Measurements from ENCODE around the gene FRS2. TPM values are rescaled to one million over a fixed set of nuclear protein-coding genes. Genes with fewer than 3 reads are reported as not detected.
A peak's percentile ranks its signal among the peaks of the same experiment; 100 is the strongest.
"Not testable (repeated sequence)": the region's sequence is repeated elsewhere in the genome, so short reads cannot be mapped to it uniquely, and the experiment has no call there.

The FRS2 gene
- total and polyA plus RNA-seq, 10 of the 15 experiments (the other 5 are each of a cell fraction or from before 2014, with no cell fraction given): 1.1 to 13.1 (median 5.9) TPM

- ATAC-seq (peak; percentile 11), DNase-seq (ENCODE audit: low read depth, low spot score) (no peak), FAIRE-seq (no peak)
- Histone ChIP-seq H3K27me3 (replicated peaks in 1 of 2; ENCODE audit: control insufficient read depth in 2 of 2, insufficient read depth in 2 of 2, low read length in 1 of 2) (no peaks in the 10 kb centered on the region), H4K20me1 (ENCODE audit: control insufficient read depth, insufficient read depth) (no peaks in the 10 kb centered on the region), H3K4me2 (ENCODE audit: control insufficient read depth, insufficient read depth) (no peak overlapping the region), H3K36me3 (ENCODE audit: control insufficient read depth in 2 of 2, insufficient read depth in 2 of 2, low read length in 1 of 2) (peaks cover 6 to 35% of the 10 kb centered on the region in 2 experiments), H3K9me3 (replicated peaks; ENCODE audit: control insufficient read depth, insufficient read depth, low read length) (no peaks in the 10 kb centered on the region), H3K79me2 (ENCODE audit: control insufficient read depth, insufficient read depth, low read length) (no peaks in the 10 kb centered on the region), H3K27ac (ENCODE audit: control insufficient read depth, insufficient read depth) (no peak overlapping the region), H3K4me3 (no peak overlapping the region), H3K9ac (ENCODE audit: control insufficient read depth, insufficient read depth, low read length) (no peak overlapping the region), H3K4me1 (ENCODE audit: control insufficient read depth, insufficient read depth, low read length) (no peaks in the 10 kb centered on the region), H2AFZ (ENCODE audit: control insufficient read depth, low read depth, low read length) (no peak overlapping the region)
- ChIA-PET SMC1A (ENCODE audit: uncharacterized antibody, unreplicated experiment) (no interaction called here), CTCF (interaction anchor here (0.6 kb wide), 1 partner anchor 234 kb away, joined by 3 read pairs; no protein-coding TSS in a partner anchor), POLR2A (interaction anchor here (0.6 kb wide), 1 partner anchor 1288 kb away, joined by 4 read pairs; no protein-coding TSS in a partner anchor), RAD21 (ENCODE audit: unreplicated experiment) (no interaction called here)
- WGBS (ENCODE audit: insufficient coverage, insufficient replicate concordance, low lambda C conversion rate, missing lambda C conversion rate): 97% methylated on average over 6 of the region's 6 CpGs
- in situ Hi-C loops (cut with MboI) (no loop called here), intact Hi-C loops (cut with micrococcal nuclease; ENCODE audit: unreplicated experiment) (no loop called here)
- no TSS peak for BruUV-seq (replicated peaks)
- no peak for TF ChIP-seq BMI1 (IDR thresholded peaks at IDR 0.05; ENCODE audit: borderline replicate concordance)
- peak; percentile 33; the same call in 1 of the 2 replicates for TF ChIP-seq POLR2AphosphoS5 (IDR thresholded peaks at IDR 0.05; ENCODE audit: low read length)
Observed at GRCh38 chr12:69601962-69602685, 131.9 kb downstream of the FRS2 start.

- no peaks in the 10 kb centered on the region for H3K79me2 ChIP-seq (ENCODE audit: control insufficient read depth, insufficient read depth, low read length)
- intact Hi-C loops (cut with micrococcal nuclease; ENCODE audit: unreplicated experiment): no loop called here
- no peaks in the 10 kb centered on the region for H3K4me1 ChIP-seq (ENCODE audit: control insufficient read depth, insufficient read depth, low read length)
- no peaks in the 10 kb centered on the region for H4K20me1 ChIP-seq (ENCODE audit: control insufficient read depth, insufficient read depth)
- H3K27ac ChIP-seq (ENCODE audit: control insufficient read depth, insufficient read depth): no peak overlapping the region
- H3K9me3 ChIP-seq (replicated peaks; ENCODE audit: control insufficient read depth, insufficient read depth, low read length): no peaks in the 10 kb centered on the region
- ATAC-seq (peak; percentile 34; the same call in 2 of the 3 replicates), DNase-seq (ENCODE audit: low read depth, low spot score) (no peak), FAIRE-seq (no peak)
- H3K27me3 ChIP-seq (replicated peaks in 1 of 2; ENCODE audit: control insufficient read depth in 2 of 2, insufficient read depth in 2 of 2, low read length in 1 of 2): no peaks in the 10 kb centered on the region
- in situ Hi-C loops (cut with MboI): no loop called here
- TF ChIP-seq E2F4 (IDR thresholded peaks at IDR 0.05; ENCODE audit: low read depth, low read length) (no peak), RB1 (IDR thresholded peaks at IDR 0.05; ENCODE audit: borderline replicate concordance) (no peak), YBX1 (IDR thresholded peaks at IDR 0.05) (no peak), MTA3 (IDR thresholded peaks at IDR 0.05; ENCODE audit: borderline replicate concordance, low read length) (0 out of 2 replicates have a peak, but pooled peaks have one; percentile 32), ZZZ3 (IDR thresholded peaks at IDR 0.05; ENCODE audit: control insufficient read depth, insufficient read length, low read depth) (no peak)
- no peak overlapping the region for H3K4me2 ChIP-seq (ENCODE audit: control insufficient read depth, insufficient read depth)
- peaks cover 6 to 26% of the 10 kb centered on the region in 2 experiments for H3K36me3 ChIP-seq (ENCODE audit: control insufficient read depth in 2 of 2, insufficient read depth in 2 of 2, low read length in 1 of 2)
- ChIA-PET CTCF (no interaction called here), SMC1A (ENCODE audit: uncharacterized antibody, unreplicated experiment) (no interaction called here), POLR2A (no interaction called here), RAD21 (ENCODE audit: unreplicated experiment) (no interaction called here)
- H3K9ac ChIP-seq (ENCODE audit: control insufficient read depth, insufficient read depth, low read length): no peak overlapping the region
- H3K4me3 ChIP-seq: no peak overlapping the region
- no TSS peak for BruUV-seq (replicated peaks)
- H2AFZ ChIP-seq (ENCODE audit: control insufficient read depth, low read depth, low read length): no peak overlapping the region
Observed at GRCh38 chr12:69602954-69603353, 132.8 kb downstream of the FRS2 start.

GRCh38 chr12:69603556-69603955, 133.4 kb downstream of the FRS2 start:
- POLR2A ChIA-PET; H2AFZ ChIP-seq (ENCODE audit: control insufficient read depth, low read depth, low read length); DNase-seq (ENCODE audit: low read depth, low spot score); H3K9me3 ChIP-seq (replicated peaks; ENCODE audit: control insufficient read depth, insufficient read depth, low read length); H3K4me2 ChIP-seq (ENCODE audit: control insufficient read depth, insufficient read depth); H3K4me3 ChIP-seq; intact Hi-C loops (cut with micrococcal nuclease; ENCODE audit: unreplicated experiment); H4K20me1 ChIP-seq (ENCODE audit: control insufficient read depth, insufficient read depth); in situ Hi-C loops (cut with MboI); H3K27me3 ChIP-seq (replicated peaks in 1 of 2; ENCODE audit: control insufficient read depth in 2 of 2, insufficient read depth in 2 of 2, low read length in 1 of 2); H3K4me1 ChIP-seq (ENCODE audit: control insufficient read depth, insufficient read depth, low read length); H3K9ac ChIP-seq (ENCODE audit: control insufficient read depth, insufficient read depth, low read length); RAD21 ChIA-PET (ENCODE audit: unreplicated experiment); ATAC-seq; BruUV-seq (replicated peaks); H3K27ac ChIP-seq (ENCODE audit: control insufficient read depth, insufficient read depth); FAIRE-seq; H3K79me2 ChIP-seq (ENCODE audit: control insufficient read depth, insufficient read depth, low read length); CTCF ChIA-PET: not testable (repeated sequence)
- WGBS (ENCODE audit: insufficient coverage, insufficient replicate concordance, low lambda C conversion rate, missing lambda C conversion rate): 98% methylated on average over 4 of the region's 6 CpGs
- SMC1A ChIA-PET (ENCODE audit: uncharacterized antibody, unreplicated experiment): interaction anchor here (0.6 kb wide), 1 partner anchor 503 kb away, joined by 3 read pairs; no protein-coding TSS in a partner anchor
- peaks cover 4 to 24% of the 10 kb centered on the region in 2 experiments for H3K36me3 ChIP-seq (ENCODE audit: control insufficient read depth in 2 of 2, insufficient read depth in 2 of 2, low read length in 1 of 2)

Data from GM12878 (cell line).